ENCODE results near the gene TXNDC5.
"Not testable (repeated sequence)": the region's sequence is repeated elsewhere in the genome, so short reads cannot be mapped to it uniquely, and the experiment has no call there.

TXNDC5 gene

DNA sequence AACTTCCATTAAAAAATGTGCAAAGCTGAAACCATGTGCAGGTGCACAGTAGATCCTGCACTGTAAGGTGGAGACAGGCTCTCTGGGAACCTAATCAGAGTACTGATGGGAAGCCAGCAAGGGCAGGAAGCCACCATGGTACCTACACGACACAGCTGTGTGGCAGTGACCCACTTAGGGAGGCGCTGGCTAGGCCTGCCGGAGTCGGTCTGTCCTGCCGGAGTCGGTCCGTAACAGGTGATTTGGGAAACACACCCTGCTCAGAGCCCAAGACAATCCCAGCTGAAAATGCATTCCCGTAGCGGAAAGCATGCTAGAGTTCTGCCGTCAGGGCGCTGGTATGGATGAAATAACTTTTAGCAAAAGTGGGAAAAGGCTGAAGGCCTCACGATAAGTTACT lies 17.2 kb downstream of the TXNDC5 start:
- no peak overlapping the region for H3K4me3 Mint-ChIP-seq
- H3K9me3 Mint-ChIP-seq = no peaks in the 10 kb centered on the region
- H3K27ac Mint-ChIP-seq = no peak overlapping the region
- H3K27me3 Mint-ChIP-seq = no peaks in the 10 kb centered on the region
- H3K36me3 Mint-ChIP-seq = peaks cover 80% of the 10 kb centered on the region
- peaks cover 7% of the 10 kb centered on the region for H3K4me1 Mint-ChIP-seq
- ATAC-seq = no peak

GRCh38 chr6:7892367-7892766 lies 18.2 kb downstream of the TXNDC5 start:
- not testable (repeated sequence) for H3K9me3 Mint-ChIP-seq, H3K27me3 Mint-ChIP-seq, H3K27ac Mint-ChIP-seq, ATAC-seq, H3K4me1 Mint-ChIP-seq, H3K4me3 Mint-ChIP-seq
- peaks cover 78% of the 10 kb centered on the region for H3K36me3 Mint-ChIP-seq

GRCh38 chr6:7891078-7891872 lies 19.3 kb downstream of the TXNDC5 start:
- no peak overlapping the region for H3K4me3 Mint-ChIP-seq
- peaks cover 87% of the 10 kb centered on the region for H3K36me3 Mint-ChIP-seq

DNA sequence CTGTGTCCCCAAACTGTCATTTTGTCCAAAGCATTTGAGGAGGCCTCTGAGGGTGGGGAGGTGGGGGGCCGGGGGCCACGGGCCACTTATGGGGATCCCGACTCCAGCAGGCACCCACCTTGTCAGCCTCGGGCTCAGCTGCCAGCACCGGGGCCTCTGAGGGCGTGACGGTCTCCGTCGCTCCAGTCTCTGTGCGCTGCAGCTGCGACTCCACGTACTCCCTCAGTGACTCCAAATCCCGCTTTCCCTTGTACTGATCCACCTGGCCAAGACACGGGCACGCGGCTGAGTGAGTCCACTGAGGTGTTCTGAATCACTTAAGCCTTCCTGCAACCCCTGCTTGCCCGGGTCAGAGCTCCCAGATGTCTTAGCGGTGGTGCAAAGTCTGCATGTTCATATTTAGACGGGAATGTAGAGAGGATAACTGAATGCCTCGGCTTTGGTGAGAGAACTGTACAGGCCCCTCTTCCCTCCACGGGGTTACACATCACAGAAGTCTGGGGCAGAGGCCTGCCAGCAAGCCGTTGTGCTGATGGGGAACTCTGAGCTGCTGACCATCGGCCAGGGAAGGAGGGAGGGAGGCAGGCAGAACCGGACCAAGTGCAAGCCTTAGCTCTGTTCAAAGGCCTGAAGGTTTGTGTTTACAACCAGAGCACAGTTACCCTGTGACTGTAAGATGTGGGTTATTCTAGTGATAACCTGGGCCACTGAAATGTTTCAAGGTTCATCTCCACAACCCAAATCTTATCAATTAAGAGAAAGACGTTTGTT lies 21.8 kb downstream of the TXNDC5 start:
- Mint-ChIP-seq H3K27ac (no peak overlapping the region), H3K36me3 (peaks cover 88% of the 10 kb centered on the region), H3K4me3 (no peak overlapping the region), H3K9me3 (no peaks in the 10 kb centered on the region), H3K4me1 (peaks cover 5% of the 10 kb centered on the region), H3K27me3 (no peaks in the 10 kb centered on the region)
- ATAC-seq = no peak

More at GRCh38 chr6:7891078-7891872, 19.3 kb downstream of the TXNDC5 start:
- H3K27ac Mint-ChIP-seq = no peak overlapping the region
- H3K27me3 Mint-ChIP-seq = no peaks in the 10 kb centered on the region
- ATAC-seq = no peak
- no peaks in the 10 kb centered on the region for H3K9me3 Mint-ChIP-seq
- no peaks in the 10 kb centered on the region for H3K4me1 Mint-ChIP-seq

- Mint-ChIP-seq H3K27me3 (no peaks in the 10 kb centered on the region), H3K4me1 (peaks cover 5% of the 10 kb centered on the region), H3K4me3 (no peak overlapping the region), H3K9me3 (no peaks in the 10 kb centered on the region), H3K27ac (no peak overlapping the region), H3K36me3 (peaks cover 92% of the 10 kb centered on the region)
- ATAC-seq = no peak
Measured at GRCh38 chr6:7887278-7887991, 23.2 kb downstream of the TXNDC5 start.

- H3K4me1 Mint-ChIP-seq = peaks cover 5% of the 10 kb centered on the region
- H3K27me3 Mint-ChIP-seq = no peaks in the 10 kb centered on the region
- H3K36me3 Mint-ChIP-seq = peaks cover 89% of the 10 kb centered on the region
- H3K27ac Mint-ChIP-seq = peak overlapping the region; percentile 40
- no peak for ATAC-seq
- no peaks in the 10 kb centered on the region for H3K9me3 Mint-ChIP-seq
- H3K4me3 Mint-ChIP-seq = no peak overlapping the region
Measured at GRCh38 chr6:7886132-7886531, 24.5 kb downstream of the TXNDC5 start.

DNA sequence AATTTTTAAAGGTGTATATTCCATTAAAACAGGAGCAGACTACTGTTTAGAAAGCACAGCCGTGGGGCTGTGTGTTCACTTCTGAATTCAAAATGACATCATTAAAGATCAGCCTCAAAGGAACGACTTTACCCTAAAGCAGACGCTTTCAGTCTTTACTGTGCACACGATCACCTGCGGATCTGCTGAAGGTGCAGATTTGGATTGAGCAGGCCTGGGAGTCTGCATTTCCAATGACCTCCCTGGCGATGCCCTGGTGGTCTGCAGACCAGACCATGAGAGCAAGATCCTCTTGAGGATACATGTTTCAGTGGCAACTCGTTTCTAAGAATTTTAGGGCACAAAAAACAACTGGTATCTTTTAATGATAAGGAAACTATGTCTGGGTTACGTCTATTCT lies 27.2 kb downstream of the TXNDC5 start:
- Mint-ChIP-seq H3K27me3 (no peaks in the 10 kb centered on the region), H3K9me3 (no peaks in the 10 kb centered on the region), H3K4me1 (peaks cover 5% of the 10 kb centered on the region), H3K4me3 (no peak overlapping the region), H3K27ac (no peak overlapping the region), H3K36me3 (peaks cover 85% of the 10 kb centered on the region)
- no peak for ATAC-seq

- Mint-ChIP-seq H3K4me3 (no peak overlapping the region), H3K4me1 (peaks cover 5% of the 10 kb centered on the region), H3K36me3 (peaks cover 80% of the 10 kb centered on the region), H3K27ac (no peak overlapping the region), H3K27me3 (no peaks in the 10 kb centered on the region), H3K9me3 (no peaks in the 10 kb centered on the region)
- ATAC-seq = no peak
Measured at GRCh38 chr6:7882505-7883257, 27.9 kb downstream of the TXNDC5 start.

GRCh38 chr6:7881765-7882500 lies 28.7 kb downstream of the TXNDC5 start:
- Mint-ChIP-seq H3K27me3 (no peaks in the 10 kb centered on the region), H3K27ac (no peak overlapping the region), H3K36me3 (peaks cover 73% of the 10 kb centered on the region), H3K4me1 (peaks cover 5% of the 10 kb centered on the region), H3K4me3 (no peak overlapping the region), H3K9me3 (no peaks in the 10 kb centered on the region)
- no peak for ATAC-seq

DNA sequence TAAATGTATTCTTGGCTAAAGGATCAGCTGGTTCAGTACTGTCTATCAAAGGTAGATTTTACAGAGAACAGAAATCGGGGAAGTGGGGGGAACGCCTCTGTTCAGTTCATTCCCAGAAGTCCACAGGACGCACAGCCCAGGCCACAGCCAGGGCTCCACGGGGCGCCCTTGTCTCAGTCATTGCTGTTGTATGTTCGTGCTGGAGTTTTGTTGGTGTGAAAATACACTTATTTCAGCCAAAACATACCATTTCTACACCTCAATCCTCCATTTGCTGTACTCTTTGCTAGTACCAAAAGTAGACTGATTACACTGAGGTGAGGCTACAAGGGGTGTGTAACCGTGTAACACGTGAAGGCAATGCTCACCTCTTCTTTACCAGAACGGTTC lies 29.9 kb downstream of the TXNDC5 start:
- Mint-ChIP-seq H3K4me1 (peaks cover 5% of the 10 kb centered on the region), H3K27ac (no peak overlapping the region), H3K4me3 (no peak overlapping the region), H3K36me3 (peaks cover 60% of the 10 kb centered on the region), H3K27me3 (no peaks in the 10 kb centered on the region), H3K9me3 (peaks cover 3% of the 10 kb centered on the region)
- no peak for ATAC-seq

DNA sequence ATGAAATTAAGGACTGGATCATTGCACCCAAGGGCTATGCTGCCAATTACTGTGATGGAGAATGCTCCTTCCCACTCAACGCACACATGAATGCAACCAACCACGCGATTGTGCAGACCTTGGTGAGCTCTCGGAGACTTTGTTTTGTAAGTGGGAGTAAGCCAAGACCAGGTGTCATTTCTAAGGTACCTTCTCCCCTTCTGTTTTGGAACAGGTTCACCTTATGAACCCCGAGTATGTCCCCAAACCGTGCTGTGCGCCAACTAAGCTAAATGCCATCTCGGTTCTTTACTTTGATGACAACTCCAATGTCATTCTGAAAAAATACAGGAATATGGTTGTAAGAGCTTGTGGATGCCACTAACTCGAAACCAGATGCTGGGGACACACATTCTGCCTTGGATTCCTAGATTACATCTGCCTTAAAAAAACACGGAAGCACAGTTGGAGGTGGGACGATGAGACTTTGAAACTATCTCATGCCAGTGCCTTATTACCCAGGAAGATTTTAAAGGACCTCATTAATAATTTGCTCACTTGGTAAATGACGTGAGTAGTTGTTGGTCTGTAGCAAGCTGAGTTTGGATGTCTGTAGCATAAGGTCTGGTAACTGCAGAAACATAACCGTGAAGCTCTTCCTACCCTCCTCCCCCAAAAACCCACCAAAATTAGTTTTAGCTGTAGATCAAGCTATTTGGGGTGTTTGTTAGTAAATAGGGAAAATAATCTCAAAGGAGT lies 30.4 kb downstream of the TXNDC5 start:
- Mint-ChIP-seq H3K4me3 (no peak overlapping the region), H3K27ac (no peak overlapping the region), H3K4me1 (peaks cover 5% of the 10 kb centered on the region), H3K36me3 (peaks cover 55% of the 10 kb centered on the region), H3K27me3 (no peaks in the 10 kb centered on the region), H3K9me3 (peaks cover 3% of the 10 kb centered on the region)
- ATAC-seq = no peak

DNA sequence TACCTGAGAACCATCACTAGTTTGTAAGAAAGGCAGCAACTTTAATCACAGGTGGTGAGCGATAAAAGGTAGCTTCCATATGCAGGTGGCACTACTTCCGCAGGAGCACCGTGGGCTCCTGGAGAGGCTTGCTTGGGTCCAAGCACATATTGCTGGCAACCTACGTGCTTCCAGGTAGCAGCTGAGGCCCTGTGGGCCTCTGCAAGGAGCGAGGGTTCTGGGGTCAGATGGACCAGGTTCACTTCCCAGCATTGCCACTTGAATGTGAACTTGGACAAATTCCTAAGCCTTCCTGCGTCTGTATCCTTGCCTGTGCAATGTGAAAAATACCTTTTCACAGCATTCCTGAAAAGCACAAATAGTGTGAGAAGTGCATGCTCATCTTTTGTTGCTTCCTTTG lies 31.0 kb downstream of the TXNDC5 start:
- H3K4me1 Mint-ChIP-seq = peaks cover 1% of the 10 kb centered on the region
- peaks cover 3% of the 10 kb centered on the region for H3K9me3 Mint-ChIP-seq
- no peak for ATAC-seq
- H3K4me3 Mint-ChIP-seq = no peak overlapping the region
- peaks cover 49% of the 10 kb centered on the region for H3K36me3 Mint-ChIP-seq
- no peaks in the 10 kb centered on the region for H3K27me3 Mint-ChIP-seq
- no peak overlapping the region for H3K27ac Mint-ChIP-seq

- no peaks in the 10 kb centered on the region for H3K27me3 Mint-ChIP-seq
- peaks cover 45% of the 10 kb centered on the region for H3K36me3 Mint-ChIP-seq
- H3K4me3 Mint-ChIP-seq = no peak overlapping the region
- ATAC-seq = no peak
- no peak overlapping the region for H3K27ac Mint-ChIP-seq
- H3K9me3 Mint-ChIP-seq = peaks cover 3% of the 10 kb centered on the region
- no peaks in the 10 kb centered on the region for H3K4me1 Mint-ChIP-seq
Measured at GRCh38 chr6:7879043-7879442, 31.5 kb downstream of the TXNDC5 start.

Data from stimulated activated memory B cell treated with anti-CD40 and anti-IgM and Interleukin-4, amounts not matched to agents 10 μg/mL and 1 μg/mL and 100 μg/mL, for 72 hours (primary cell).